Loucy (cell line): ENCODE measurements around the gene ERH.
A peak's percentile ranks its signal among the peaks of the same experiment; 100 is the strongest.

Experiments
- H2AFZ ChIP-seq: fragments of 200-600 bp; sonication (generic); 2 replicates; pipeline ENCODE4 v1.6.0; 2016; ENCODE audit warnings: antibody characterized with exemption, mild to moderate bottlenecking, low read length, moderate library complexity
- H3F3A ChIP-seq: fragments of 200-600 bp; 2 replicates; pipeline ENCODE4 v1.6.0; 2016; ENCODE audit warnings: antibody characterized with exemption, low read depth, mild to moderate bottlenecking
- H3K27me3 ChIP-seq: fragments of 200-600 bp; sonication (generic); 2 replicates; pipeline ENCODE4 v1.6.1; 2014; ENCODE audit warnings: low read length, mild to moderate bottlenecking; ENCODE audit not compliant: insufficient read depth, poor library complexity, severe bottlenecking
- H3K36me3 ChIP-seq: fragments of 200-600 bp; sonication (generic); 2 replicates; pipeline ENCODE4 v1.6.1; 2016; ENCODE audit warnings: low read length; ENCODE audit not compliant: insufficient read depth
- H3K4me1 ChIP-seq: fragments of 200-600 bp; sonication (generic); 2 replicates; pipeline ENCODE4 v1.5.1; 2014; ENCODE audit warnings: low read length, mild to moderate bottlenecking; ENCODE audit not compliant: insufficient read depth, poor library complexity, severe bottlenecking
- H3K4me2 ChIP-seq: fragments of 200-600 bp; sonication (generic); 2 replicates; pipeline ENCODE4 v1.6.0; 2014; ENCODE audit warnings: antibody characterized with exemption, low read length, low read depth, mild to moderate bottlenecking; ENCODE audit not compliant: poor library complexity, severe bottlenecking
- H3K4me3 ChIP-seq: fragments of 200-600 bp; sonication (generic); 2 replicates; pipeline ENCODE4 v1.5.1; 2014; ENCODE audit warnings: low read length, mild to moderate bottlenecking, mixed read lengths; ENCODE audit not compliant: poor library complexity, severe bottlenecking
- H3K79me2 ChIP-seq: fragments of 200-600 bp; sonication (generic); 2 replicates; pipeline ENCODE4 v1.6.1; 2014; ENCODE audit warnings: low read length; ENCODE audit not compliant: insufficient read depth
- H3K9ac ChIP-seq: fragments of 200-600 bp; sonication (generic); 2 replicates; pipeline ENCODE4 v1.6.0; 2014; ENCODE audit warnings: mild to moderate bottlenecking, low read depth, low read length, moderate library complexity; ENCODE audit not compliant: poor library complexity, severe bottlenecking
- H3K9me2 ChIP-seq: fragments of 200-600 bp; sonication (generic); replicated peaks from 2 replicates; pipeline ENCODE4 v1.6.1; 2016; ENCODE audit warnings: low read depth, low read length, mixed read lengths
- H3K9me3 ChIP-seq: fragments of 200-600 bp; sonication (generic); 2 replicates; pipeline ENCODE4 v1.6.1; 2014; ENCODE audit warnings: mild to moderate bottlenecking, antibody characterized with exemption, low read length, low read depth; ENCODE audit not compliant: insufficient read depth
- H4K20me1 ChIP-seq: fragments of 200-600 bp; sonication (generic); 2 replicates; pipeline ENCODE4 v1.6.0; 2014; ENCODE audit warnings: antibody characterized with exemption, low read length, mild to moderate bottlenecking; ENCODE audit not compliant: insufficient read depth, poor library complexity, severe bottlenecking
- EZH2phosphoT487 ChIP-seq: fragments of 200-600 bp; IDR thresholded peaks from 2 replicates; pipeline ENCODE4 v1.6.1; 2018; ENCODE audit warnings: antibody characterized with exemption, mild to moderate bottlenecking, moderate library complexity, borderline replicate concordance
- TF ChIP-seq, protein P1 (sequence below): fragments of 200-600 bp; sonication (generic); conservative IDR thresholded peaks from 2 replicates; pipeline ENCODE4 v1.5.1; 2014; ENCODE audit warnings: mild to moderate bottlenecking, antibody characterized with exemption, low read length

ERH gene

GRCh38 chr14:69360438-69361108 is 37.5 kb downstream of the ERH start:
- no peaks in the 10 kb centered on the region for H3K79me2 ChIP-seq
- H3F3A ChIP-seq: no peaks in the 10 kb centered on the region
- no peak overlapping the region for H3K9ac ChIP-seq
- H3K4me3 ChIP-seq: no peak overlapping the region
- H3K4me2 ChIP-seq: no peak overlapping the region
- peak overlapping the region; percentile 3; the same call in 1 of the 2 replicates for H2AFZ ChIP-seq
- H3K27me3 ChIP-seq: no peaks in the 10 kb centered on the region
- TF ChIP-seq, protein P1, sequence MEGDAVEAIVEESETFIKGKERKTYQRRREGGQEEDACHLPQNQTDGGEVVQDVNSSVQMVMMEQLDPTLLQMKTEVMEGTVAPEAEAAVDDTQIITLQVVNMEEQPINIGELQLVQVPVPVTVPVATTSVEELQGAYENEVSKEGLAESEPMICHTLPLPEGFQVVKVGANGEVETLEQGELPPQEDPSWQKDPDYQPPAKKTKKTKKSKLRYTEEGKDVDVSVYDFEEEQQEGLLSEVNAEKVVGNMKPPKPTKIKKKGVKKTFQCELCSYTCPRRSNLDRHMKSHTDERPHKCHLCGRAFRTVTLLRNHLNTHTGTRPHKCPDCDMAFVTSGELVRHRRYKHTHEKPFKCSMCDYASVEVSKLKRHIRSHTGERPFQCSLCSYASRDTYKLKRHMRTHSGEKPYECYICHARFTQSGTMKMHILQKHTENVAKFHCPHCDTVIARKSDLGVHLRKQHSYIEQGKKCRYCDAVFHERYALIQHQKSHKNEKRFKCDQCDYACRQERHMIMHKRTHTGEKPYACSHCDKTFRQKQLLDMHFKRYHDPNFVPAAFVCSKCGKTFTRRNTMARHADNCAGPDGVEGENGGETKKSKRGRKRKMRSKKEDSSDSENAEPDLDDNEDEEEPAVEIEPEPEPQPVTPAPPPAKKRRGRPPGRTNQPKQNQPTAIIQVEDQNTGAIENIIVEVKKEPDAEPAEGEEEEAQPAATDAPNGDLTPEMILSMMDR: no peak
- no peak for TF ChIP-seq EZH2phosphoT487
- peaks cover 7% of the 10 kb centered on the region for H3K4me1 ChIP-seq
- no peaks in the 10 kb centered on the region for H3K9me2 ChIP-seq
- no peaks in the 10 kb centered on the region for H3K9me3 ChIP-seq
- H3K36me3 ChIP-seq: no peaks in the 10 kb centered on the region
- no peaks in the 10 kb centered on the region for H4K20me1 ChIP-seq

- Histone ChIP-seq H3K4me3 (no peak overlapping the region), H4K20me1 (no peaks in the 10 kb centered on the region), H3K9ac (no peak overlapping the region), H2AFZ (no peak overlapping the region), H3K79me2 (no peaks in the 10 kb centered on the region), H3K27me3 (no peaks in the 10 kb centered on the region), H3K9me2 (no peaks in the 10 kb centered on the region), H3K36me3 (no peaks in the 10 kb centered on the region), H3K4me1 (peaks cover 13% of the 10 kb centered on the region), H3K9me3 (no peaks in the 10 kb centered on the region), H3F3A (no peaks in the 10 kb centered on the region), H3K4me2 (no peak overlapping the region)
- TF ChIP-seq EZH2phosphoT487: no peak
- TF ChIP-seq, protein P1: no peak
Measured at GRCh38 chr14:69358966-69359365, 39.1 kb downstream of the ERH start.

GRCh38 chr14:69358233-69358963 is 39.7 kb downstream of the ERH start:
- Histone ChIP-seq H3K27me3 (no peaks in the 10 kb centered on the region), H3K4me2 (no peak overlapping the region), H3K4me3 (no peak overlapping the region), H3K79me2 (no peaks in the 10 kb centered on the region), H3K9me2 (no peaks in the 10 kb centered on the region), H3K9me3 (no peaks in the 10 kb centered on the region), H3K9ac (no peak overlapping the region), H3K4me1 (peaks cover 13% of the 10 kb centered on the region), H4K20me1 (no peaks in the 10 kb centered on the region), H3K36me3 (no peaks in the 10 kb centered on the region), H3F3A (no peaks in the 10 kb centered on the region), H2AFZ (no peak overlapping the region)
- TF ChIP-seq EZH2phosphoT487: no peak
- TF ChIP-seq, protein P1: no peak
